Measurements from ENCODE around the gene OAS2. TPM values are rescaled to one million over a fixed set of nuclear protein-coding genes. Genes with fewer than 3 reads are reported as not detected.
A peak's percentile ranks its signal among the peaks of the same experiment; 100 is the strongest.

OAS2 gene
- total and polyA plus RNA-seq, 10 of the 15 experiments (the other 5 are each of a cell fraction or from before 2014, with no cell fraction given) = 32.4 to 290 (median 90.2) TPM

DNA sequence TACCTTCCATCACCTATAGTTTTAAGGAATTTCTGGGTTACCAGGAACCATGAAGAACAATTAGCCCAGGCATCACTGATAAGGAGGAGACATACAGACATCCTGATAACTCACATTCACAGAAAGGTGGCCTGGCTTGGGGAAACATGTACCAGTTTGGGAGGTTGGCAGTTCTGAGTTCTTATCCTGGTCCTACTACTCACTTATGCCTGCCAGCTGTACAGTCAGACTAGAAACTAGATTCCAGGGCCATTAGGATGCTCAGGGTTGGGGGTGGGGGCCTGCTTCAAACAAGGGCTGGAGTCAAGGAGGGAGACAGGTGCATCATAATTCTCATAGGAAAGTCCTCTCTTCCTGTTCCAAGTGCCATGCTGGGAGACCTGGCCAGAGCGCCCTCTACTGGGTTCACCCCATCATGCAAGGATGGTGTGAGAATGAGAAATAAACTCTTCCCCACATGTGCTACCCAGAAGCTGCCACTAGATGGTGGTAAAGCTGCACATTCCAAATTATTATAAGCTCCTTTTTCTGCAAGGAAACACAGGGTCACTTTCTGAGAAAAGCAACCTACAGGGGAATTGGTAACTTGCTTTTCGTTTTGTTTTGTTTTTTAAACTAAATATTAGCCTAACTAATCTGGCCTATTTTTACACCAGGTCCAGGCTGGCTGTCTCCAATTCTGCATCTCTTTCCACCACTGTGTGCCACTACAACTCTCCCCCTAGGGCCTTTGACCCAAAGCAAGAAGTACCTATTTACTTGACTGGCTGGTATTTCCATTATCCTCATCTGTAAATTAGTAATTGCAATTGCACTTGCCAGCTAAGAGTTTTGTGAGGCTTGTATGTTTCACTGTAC, 14.5 kb downstream of the OAS2 start:
- intact Hi-C loops (cut with micrococcal nuclease; ENCODE audit: unreplicated experiment) (loop anchor here (2.0 to 5.0 kb wide), 5 partner anchors 38 to 180 kb away; no protein-coding TSS in a partner anchor), in situ Hi-C loops (cut with MboI) (no loop called here)
- no peak for DNase-seq (ENCODE audit: low read depth, low spot score)
- RAD21 ChIA-PET (ENCODE audit: unreplicated experiment) = interaction anchor here (0.5 to 2.7 kb wide), 18 partner anchors 14 to 866 kb away, joined by 3 to 22 read pairs (median 4); partner anchors contain the start of genes OAS1 and OAS2
- Histone ChIP-seq H4K20me1 (ENCODE audit: control insufficient read depth, insufficient read depth) (no peaks in the 10 kb centered on the region), H3K9me3 (replicated peaks; ENCODE audit: control insufficient read depth, insufficient read depth, low read length) (peaks cover 12% of the 10 kb centered on the region), H3K4me3 (no peak overlapping the region), H3K27me3 (replicated peaks in 1 of 2; ENCODE audit: control insufficient read depth in 2 of 2, insufficient read depth in 2 of 2, low read length in 1 of 2) (no peaks in the 10 kb centered on the region), H2AFZ (ENCODE audit: control insufficient read depth, low read depth, low read length) (no peak overlapping the region), H3K36me3 (ENCODE audit: control insufficient read depth in 2 of 2, insufficient read depth in 2 of 2, low read length in 1 of 2) (peaks cover 11 to 78% of the 10 kb centered on the region in 2 experiments), H3K79me2 (ENCODE audit: control insufficient read depth, insufficient read depth, low read length) (peaks cover 8% of the 10 kb centered on the region), H3K4me2 (ENCODE audit: control insufficient read depth, insufficient read depth) (no peak overlapping the region), H3K27ac (ENCODE audit: control insufficient read depth, insufficient read depth) (no peak overlapping the region), H3K4me1 (ENCODE audit: control insufficient read depth, insufficient read depth, low read length) (no peaks in the 10 kb centered on the region), H3K9ac (ENCODE audit: control insufficient read depth, insufficient read depth, low read length) (no peak overlapping the region)
- ATAC-seq = peak; percentile 74
- no TSS peak for BruUV-seq (replicated peaks)
- WGBS (ENCODE audit: insufficient coverage, insufficient replicate concordance, low lambda C conversion rate, missing lambda C conversion rate) = 5% methylated on average over 2 of the region's 2 CpGs
- peak; percentile 72 for FAIRE-seq
- CTCF ChIA-PET = interaction anchor here (0.6 to 4.3 kb wide), 57 partner anchors 8 to 197 kb away, joined by 3 to 45 read pairs (median 6); partner anchors contain the start of genes OAS1, OAS2 and RITA1
- SMC1A ChIA-PET (ENCODE audit: uncharacterized antibody, unreplicated experiment) = interaction anchor here (0.6 to 3.9 kb wide), 29 partner anchors 8 to 184 kb away, joined by 3 to 20 read pairs (median 4); partner anchors contain the start of gene OAS2
- POLR2A ChIA-PET = interaction anchor here (2.7 kb wide), 1 partner anchor 14 kb away, joined by 11 read pairs; the partner anchor contains the start of gene OAS2
- TF ChIP-seq ZNF217 (IDR thresholded peaks at IDR 0.05) (peak; percentile 52; the same call in 1 of the 2 replicates), BHLHE40 (IDR thresholded peaks at IDR 0.05; ENCODE audit: borderline replicate concordance in 1 of 2, low read depth in 2 of 2, low read length in 1 of 2) (no peak), ZNF207 (IDR thresholded peaks at IDR 0.05; ENCODE audit: borderline replicate concordance) (no peak), ZZZ3 (IDR thresholded peaks at IDR 0.05; ENCODE audit: control insufficient read depth, insufficient read length, low read depth) (no peak), IKZF1 (conservative IDR thresholded peaks at IDR 0.05) (0 out of 2 replicates have a peak, but pooled peaks have one; percentile 22), WRNIP1 (IDR thresholded peaks at IDR 0.05; ENCODE audit: borderline replicate concordance, low read depth, low read length) (no peak), KDM1A (IDR thresholded peaks at IDR 0.05; ENCODE audit: borderline replicate concordance) (no peak), TCF12 (IDR thresholded peaks at IDR 0.05; ENCODE audit: low read depth, low read length) (no peak), CHD4 (IDR thresholded peaks at IDR 0.05) (0 out of 2 replicates have a peak, but pooled peaks have one; percentile 83), KLF5 (IDR thresholded peaks at IDR 0.05; ENCODE audit: partially characterized antibody) (no peak), CBX3 (IDR thresholded peaks at IDR 0.05; ENCODE audit: borderline replicate concordance, low read depth) (no peak), ETV6 (conservative IDR thresholded peaks at IDR 0.05 in 1 of 2, IDR thresholded peaks at IDR 0.05 in 1 of 2; ENCODE audit: borderline replicate concordance in 1 of 2, low read depth in 1 of 2) (no peak), TCF3 (IDR thresholded peaks at IDR 0.05; ENCODE audit: borderline replicate concordance, insufficient read depth, low read depth, low read length) (no peak), RAD21 (IDR thresholded peaks at IDR 0.05; ENCODE audit: insufficient read depth, low read depth, low read length) (peak; percentile 81), SMARCA5 (IDR thresholded peaks at IDR 0.05) (peak; percentile 71), YY1 (IDR thresholded peaks at IDR 0.05; ENCODE audit: low read depth, low read length) (peak; percentile 71), MTA3 (IDR thresholded peaks at IDR 0.05; ENCODE audit: borderline replicate concordance, low read length) (no peak)
- TF ChIP-seq, protein P1, sequence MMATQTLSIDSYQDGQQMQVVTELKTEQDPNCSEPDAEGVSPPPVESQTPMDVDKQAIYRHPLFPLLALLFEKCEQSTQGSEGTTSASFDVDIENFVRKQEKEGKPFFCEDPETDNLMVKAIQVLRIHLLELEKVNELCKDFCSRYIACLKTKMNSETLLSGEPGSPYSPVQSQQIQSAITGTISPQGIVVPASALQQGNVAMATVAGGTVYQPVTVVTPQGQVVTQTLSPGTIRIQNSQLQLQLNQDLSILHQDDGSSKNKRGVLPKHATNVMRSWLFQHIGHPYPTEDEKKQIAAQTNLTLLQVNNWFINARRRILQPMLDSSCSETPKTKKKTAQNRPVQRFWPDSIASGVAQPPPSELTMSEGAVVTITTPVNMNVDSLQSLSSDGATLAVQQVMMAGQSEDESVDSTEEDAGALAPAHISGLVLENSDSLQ (IDR thresholded peaks at IDR 0.05) = no peak
- TF ChIP-seq, protein P2, sequence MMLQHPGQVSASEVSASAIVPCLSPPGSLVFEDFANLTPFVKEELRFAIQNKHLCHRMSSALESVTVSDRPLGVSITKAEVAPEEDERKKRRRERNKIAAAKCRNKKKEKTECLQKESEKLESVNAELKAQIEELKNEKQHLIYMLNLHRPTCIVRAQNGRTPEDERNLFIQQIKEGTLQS (IDR thresholded peaks at IDR 0.05; ENCODE audit: borderline replicate concordance, extremely low read depth, low read depth, low read length) = 0 out of 2 replicates have a peak, but pooled peaks have one; percentile 4
- TF ChIP-seq, protein P3, sequence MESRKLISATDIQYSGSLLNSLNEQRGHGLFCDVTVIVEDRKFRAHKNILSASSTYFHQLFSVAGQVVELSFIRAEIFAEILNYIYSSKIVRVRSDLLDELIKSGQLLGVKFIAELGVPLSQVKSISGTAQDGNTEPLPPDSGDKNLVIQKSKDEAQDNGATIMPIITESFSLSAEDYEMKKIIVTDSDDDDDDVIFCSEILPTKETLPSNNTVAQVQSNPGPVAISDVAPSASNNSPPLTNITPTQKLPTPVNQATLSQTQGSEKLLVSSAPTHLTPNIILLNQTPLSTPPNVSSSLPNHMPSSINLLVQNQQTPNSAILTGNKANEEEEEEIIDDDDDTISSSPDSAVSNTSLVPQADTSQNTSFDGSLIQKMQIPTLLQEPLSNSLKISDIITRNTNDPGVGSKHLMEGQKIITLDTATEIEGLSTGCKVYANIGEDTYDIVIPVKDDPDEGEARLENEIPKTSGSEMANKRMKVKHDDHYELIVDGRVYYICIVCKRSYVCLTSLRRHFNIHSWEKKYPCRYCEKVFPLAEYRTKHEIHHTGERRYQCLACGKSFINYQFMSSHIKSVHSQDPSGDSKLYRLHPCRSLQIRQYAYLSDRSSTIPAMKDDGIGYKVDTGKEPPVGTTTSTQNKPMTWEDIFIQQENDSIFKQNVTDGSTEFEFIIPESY (IDR thresholded peaks at IDR 0.05) = no peak
